HG03039 (cell line): ENCODE data around the gene STYXL2.
A peak's percentile ranks its signal among the peaks of the same experiment; 100 is the strongest.

Experiments used
- ATAC-seq: cut with Tn5 transposase; IDR thresholded peaks from one replicate; pipeline ENCODE4 v1.9.1; 2021; ENCODE audit warnings: mild to moderate bottlenecking, moderate library complexity; ENCODE audit not compliant: unreplicated experiment

The STYXL2 gene

DNA sequence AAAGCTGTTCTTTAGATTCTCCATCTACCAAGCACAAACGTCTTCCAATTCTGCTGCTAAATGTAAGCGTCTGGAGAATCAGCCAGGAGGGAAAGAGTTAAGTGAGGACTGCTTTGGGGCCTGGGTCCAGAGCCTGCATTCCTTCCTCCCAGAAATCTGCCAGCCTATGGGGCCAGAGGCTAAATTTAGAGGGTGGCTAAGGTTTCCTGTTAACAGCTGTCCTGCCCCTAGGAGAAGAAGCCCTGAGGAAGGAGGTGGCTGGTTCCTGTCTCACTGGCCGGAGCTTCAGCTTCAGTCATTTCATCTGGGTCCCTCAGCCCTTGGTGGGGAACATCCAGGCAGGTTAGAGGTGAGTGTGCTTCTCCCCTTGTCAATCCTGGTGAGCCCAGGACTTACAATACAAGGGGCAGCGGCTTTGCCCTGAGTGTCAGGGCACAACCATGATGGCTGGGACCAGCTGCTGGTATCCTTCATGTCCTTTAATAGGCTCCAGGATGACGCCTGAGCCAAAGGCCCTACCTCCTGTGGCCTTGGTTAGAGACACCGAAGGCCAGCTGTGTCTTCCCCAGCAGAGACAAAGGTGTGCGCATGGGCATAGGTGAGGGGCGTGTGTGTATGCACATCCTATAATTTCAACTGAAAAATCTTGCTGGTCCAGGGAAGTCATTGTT, at the start of gene STYXL2:
TSS of gene STYXL2 (plus strand) at position 230 of the 671 bp plus-strand sequence. CDS start 775 bp downstream, outside the sequence.
- ATAC-seq = no peak

- ATAC-seq = no peak
These were observed 42.0 kb upstream of the STYXL2 start for GRCh38 chr1:167051907-167052306.

DNA sequence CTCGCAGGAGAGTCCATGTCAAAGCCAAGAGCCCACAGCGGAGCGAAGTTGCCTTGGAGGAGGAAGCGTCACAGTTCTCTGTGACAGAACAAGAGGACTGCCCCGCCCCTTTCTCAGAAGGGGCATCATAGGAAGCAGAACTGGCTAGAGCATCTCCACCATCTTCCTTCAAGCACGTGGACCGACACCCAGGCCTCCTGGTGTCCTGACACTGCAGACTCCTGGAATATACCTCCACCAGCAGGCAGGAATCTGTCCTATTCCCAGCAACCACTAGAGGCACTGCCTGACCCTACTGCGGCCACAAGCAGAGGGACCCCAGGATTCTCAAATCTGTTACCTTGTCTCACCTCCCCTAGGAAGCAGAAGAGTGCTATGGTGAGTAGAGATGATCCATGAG, 41.5 kb upstream of the STYXL2 start:
- ATAC-seq = no peak

DNA sequence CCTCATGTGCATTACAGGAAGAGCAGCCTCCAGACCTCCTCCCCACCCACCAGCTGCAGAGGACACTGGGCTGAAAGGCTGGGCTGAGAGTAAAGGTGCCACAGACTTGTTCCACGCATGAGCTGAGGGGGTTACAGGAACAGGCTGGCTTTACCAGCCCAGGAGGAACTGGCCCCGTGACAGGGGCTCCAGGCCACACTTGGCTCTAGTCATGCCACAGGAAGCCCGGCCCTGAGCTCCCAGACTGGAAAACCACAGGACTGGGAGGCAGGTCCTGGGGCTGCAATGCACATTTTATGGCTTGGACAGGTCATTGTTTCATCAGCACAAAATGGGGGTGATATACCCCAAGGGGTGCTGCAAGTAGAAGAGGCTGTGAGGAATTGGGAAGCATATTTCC, 39.3 kb upstream of the STYXL2 start:
- no peak for ATAC-seq

DNA sequence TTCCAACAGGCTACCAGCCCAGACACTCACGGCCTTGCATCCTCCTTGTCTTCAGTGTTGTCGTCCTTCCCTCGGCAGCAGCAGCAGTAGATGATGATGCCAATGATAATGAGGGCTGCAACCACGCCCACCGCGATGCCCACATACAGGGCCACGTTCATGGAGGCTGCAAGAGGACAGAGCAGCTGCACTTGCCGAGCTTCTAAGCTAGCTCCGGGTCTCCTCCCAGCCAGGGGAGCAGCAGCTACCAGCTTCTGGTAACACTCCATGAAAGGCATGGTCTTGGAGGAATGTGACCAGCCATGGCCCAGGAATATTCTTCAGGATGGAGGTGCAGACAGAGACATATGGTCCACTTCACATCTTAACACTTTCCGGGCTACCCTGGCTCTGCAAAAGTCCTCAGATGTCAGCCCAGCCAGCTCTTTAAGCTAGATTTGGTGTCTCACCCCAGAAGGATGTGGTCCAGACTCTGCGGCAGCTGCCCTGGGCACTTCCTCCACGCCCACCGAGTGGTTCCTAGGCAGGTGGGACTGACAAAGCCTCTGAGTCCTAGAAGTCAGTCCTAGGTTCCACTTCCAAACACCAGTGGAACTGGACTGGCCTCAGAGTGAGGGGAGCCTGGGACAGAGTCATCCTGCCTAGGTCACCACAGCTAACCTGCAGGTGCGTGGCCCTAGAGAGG, 38.8 kb upstream of the STYXL2 start:
- no peak for ATAC-seq

DNA sequence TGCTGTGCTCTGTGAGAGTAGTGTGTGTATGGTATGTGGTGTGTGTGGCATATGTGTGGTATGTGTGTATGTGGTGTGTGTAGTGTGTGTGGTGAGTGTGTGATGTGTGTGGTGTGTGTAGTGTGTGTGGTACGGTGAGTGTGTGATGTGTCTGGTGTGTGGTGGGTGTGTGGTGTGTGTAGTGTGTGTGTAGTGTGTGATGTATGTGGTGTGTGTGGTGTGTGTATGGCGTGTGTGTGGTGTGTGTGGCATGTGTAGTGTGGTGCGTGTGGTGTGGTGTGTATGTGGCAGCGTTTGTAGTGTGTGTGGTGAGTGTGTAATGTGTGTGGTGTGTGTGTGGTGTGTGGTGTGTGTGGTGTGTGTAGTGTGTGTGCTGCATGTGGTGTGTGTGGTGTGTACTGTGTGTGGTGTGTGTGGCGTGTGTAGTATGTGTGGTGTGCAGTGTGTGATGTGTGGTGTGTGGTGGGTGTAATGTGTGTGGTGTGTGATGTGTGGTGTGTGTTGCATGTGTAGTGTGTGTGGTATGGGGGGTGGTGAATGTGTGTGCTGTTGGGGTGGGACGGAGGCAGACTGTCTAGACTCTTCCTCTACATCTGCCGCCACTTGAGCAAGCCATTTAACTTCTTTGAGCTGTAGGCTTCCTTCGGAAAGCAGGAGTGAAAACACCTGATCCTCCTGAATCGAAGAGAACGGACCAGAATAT, 37.2 kb upstream of the STYXL2 start:
- ATAC-seq = no peak

DNA sequence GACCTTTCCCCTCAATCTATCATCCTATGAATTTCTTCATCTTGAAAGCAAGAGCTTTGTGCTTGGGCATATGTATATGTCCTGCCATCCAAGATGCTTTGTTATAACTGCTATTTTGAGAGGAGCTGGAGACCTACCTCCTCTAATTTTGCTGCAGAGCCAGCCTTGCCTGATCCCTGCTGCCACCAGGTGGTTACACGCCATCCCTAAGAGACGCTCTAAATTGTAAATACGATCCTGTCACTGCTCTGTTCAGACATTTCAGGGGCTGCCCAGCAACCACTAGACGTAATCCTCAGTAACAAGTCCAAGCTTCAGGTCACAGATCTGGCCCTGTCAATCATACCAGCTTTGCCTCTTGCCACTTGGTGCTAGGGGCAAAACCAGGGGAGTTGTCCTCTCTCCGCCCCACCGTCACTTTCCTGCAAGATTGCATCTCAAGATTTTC, 36.6 kb upstream of the STYXL2 start:
- ATAC-seq = no peak

- ATAC-seq = no peak
These were observed 34.6 kb upstream of the STYXL2 start for GRCh38 chr1:167059045-167059808.

- no peak for ATAC-seq
These were observed 34.1 kb upstream of the STYXL2 start for GRCh38 chr1:167059809-167060107.

GRCh38 chr1:167060141-167061072, 33.5 kb upstream of the STYXL2 start:
- ATAC-seq = no peak

GRCh38 chr1:167061073-167061464, 32.8 kb upstream of the STYXL2 start:
- no peak for ATAC-seq

DNA sequence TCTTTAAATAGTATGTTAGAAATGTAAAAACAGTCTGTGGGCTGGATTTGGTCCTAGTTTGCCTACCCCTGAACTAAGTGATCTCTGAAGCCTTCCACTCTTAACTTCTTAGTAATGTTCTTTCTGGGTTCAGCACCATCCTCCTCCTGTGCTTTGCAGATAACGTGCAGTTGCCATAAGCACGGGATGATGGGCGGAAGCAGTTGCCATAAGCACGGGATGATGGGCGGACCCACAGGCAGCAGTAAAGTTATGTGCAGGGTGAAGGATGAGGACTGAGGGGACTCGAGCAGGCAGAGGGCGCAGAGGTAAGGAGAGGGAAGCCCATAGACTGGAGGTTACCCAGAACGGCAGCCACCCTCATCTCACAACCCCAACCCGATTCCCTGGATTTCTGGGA, 29.3 kb upstream of the STYXL2 start:
- no peak for ATAC-seq

GRCh38 chr1:167065471-167065870, 28.4 kb upstream of the STYXL2 start:
- ATAC-seq = no peak

DNA sequence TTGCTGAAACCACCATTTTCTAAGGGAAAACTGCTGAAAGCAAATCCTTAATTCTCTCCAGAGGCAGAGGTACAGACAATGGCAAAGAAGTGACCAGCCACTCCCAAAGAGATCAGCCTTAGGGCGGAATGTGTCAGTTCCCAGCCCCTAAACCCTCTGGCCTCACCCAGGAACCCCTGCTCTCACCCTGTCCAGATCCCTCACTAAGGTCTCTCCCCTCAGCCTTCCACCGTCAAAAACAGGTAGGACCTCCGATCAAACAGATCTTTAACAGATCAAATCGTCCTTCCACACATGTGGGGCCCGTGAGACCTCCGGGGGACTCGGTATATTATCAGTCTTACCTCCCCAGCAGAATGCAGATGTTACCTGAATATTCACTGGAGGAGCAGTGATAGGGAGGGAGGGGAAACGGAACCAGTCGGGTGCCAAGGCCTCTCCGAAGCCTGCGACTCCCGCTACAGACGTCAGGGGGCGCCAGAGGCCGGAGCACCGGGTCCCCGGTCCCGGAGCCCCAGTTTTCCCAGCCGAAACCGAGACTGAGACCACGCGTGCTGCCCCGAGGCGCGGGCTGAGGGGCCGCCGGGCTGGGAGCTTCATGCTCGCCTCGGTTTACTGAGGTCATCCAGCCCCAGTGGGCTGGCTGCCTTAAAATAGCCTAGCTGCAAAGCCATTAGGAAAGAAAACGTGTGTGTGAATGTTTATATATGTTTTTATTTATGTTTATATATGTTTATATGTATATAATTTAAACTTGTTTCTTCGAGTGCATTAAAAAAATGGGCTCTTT, 27.3 kb upstream of the STYXL2 start:
- ATAC-seq = peak; percentile 60

GRCh38 chr1:167067904-167068303, 26.0 kb upstream of the STYXL2 start:
- ATAC-seq = no peak

DNA sequence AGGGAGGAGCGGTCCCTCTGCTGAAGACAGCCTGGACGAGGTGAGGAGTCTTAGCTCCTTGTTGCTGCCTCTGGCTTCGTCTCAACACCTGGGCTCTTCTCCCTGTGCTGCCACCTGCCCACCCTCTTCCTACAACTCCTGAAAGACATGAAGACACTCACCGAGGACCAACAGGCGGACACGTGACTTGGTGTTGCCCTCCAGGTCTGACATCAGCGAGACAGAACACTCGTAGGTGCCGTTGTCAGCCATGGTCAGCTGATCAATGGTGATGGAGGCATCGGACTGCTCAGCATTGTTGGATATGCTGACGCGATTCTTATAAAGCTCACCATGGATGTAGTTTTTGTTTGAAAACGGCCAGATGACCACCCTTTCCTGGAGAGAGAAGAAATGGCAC, 25.1 kb upstream of the STYXL2 start:
- ATAC-seq = no peak

GRCh38 chr1:167071286-167071685, 22.6 kb upstream of the STYXL2 start:
- ATAC-seq = no peak

DNA sequence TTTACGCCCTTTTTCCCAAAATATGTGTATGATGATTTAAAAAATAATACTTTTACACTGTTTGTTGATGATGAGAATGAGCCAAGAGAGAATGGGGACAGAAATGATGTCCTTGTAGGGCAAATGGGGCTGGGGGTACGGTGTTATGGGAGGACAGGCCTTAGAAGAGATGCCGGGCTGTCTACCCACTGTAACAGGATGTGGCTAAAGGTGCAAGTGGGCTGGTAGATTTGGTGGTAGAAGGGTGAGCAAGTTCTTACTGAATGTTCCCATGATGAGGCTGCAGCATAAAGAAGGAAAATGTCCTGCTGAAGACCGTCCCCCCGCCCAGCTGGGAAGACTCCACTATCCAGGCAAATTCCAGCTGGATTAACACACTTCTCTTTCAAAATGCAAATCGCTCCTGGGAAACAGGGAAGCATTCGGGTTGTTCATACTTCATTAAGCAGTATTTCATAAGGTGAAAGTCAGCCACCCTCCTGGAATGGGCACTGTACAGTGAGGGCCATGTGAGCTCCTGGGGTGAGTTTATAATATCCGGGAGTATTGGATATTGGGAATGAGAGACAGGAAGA, 17.7 kb upstream of the STYXL2 start:
- ATAC-seq = no peak
